ENCODE measurements around the gene ASB18.
"Not testable (repeated sequence)": the region's sequence is repeated elsewhere in the genome, so short reads cannot be mapped to it uniquely, and the experiment has no call there.

ASB18 gene

GRCh38 chr2:236271851-236272250 is 7.6 kb upstream of the ASB18 start:
- Histone ChIP-seq H4K20me1 (ENCODE audit: insufficient read depth, low read length, poor library complexity, severe bottlenecking) (no peaks in the 10 kb centered on the region), H3K4me3 (ENCODE audit: low read length, poor library complexity, severe bottlenecking) (no peak overlapping the region)

DNA sequence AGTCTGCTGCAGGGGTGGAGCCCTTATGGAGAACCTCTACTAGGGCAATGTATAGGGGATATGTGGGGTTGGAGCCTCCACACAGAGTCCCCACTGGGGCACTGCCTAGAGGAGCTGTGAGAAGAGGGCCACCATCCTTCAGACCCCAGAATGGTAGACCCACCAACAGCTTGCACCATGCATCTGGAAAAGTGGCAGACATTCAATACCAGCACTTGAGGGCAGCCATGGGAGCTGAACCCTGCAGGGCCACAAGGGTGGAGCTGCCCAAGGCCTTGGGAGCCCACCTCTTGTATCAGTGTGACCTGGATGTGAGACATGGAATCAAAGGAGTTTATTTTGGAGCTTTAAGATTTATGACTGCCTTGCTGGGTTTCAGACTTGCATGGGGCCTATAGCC is 5.7 kb upstream of the ASB18 start:
- H4K20me1 ChIP-seq (ENCODE audit: insufficient read depth, low read length, poor library complexity, severe bottlenecking); H3K4me3 ChIP-seq (ENCODE audit: low read length, poor library complexity, severe bottlenecking); H3K36me3 ChIP-seq (ENCODE audit: insufficient read depth, low read length); H3K79me2 ChIP-seq (ENCODE audit: insufficient read depth, low read length); H3K27me3 ChIP-seq (ENCODE audit: insufficient read depth, low read length, poor library complexity, severe bottlenecking); H3F3A ChIP-seq (ENCODE audit: low read depth); H3K9ac ChIP-seq (ENCODE audit: low read depth, low read length, poor library complexity, severe bottlenecking); H2AFZ ChIP-seq (ENCODE audit: low read length); H3K9me2 ChIP-seq (replicated peaks; ENCODE audit: low read depth, low read length); H3K4me2 ChIP-seq (ENCODE audit: low read depth, low read length, poor library complexity, severe bottlenecking); H3K4me1 ChIP-seq (ENCODE audit: insufficient read depth, low read length, poor library complexity, severe bottlenecking): not testable (repeated sequence)
- H3K9me3 ChIP-seq (ENCODE audit: insufficient read depth, low read depth, low read length) = peaks cover 11% of the 10 kb centered on the region; the same call in 1 of the 2 replicates

More at GRCh38 chr2:236271851-236272250, 7.6 kb upstream of the ASB18 start:
- Histone ChIP-seq H3F3A (ENCODE audit: low read depth) (no peaks in the 10 kb centered on the region), H3K4me1 (ENCODE audit: insufficient read depth, low read length, poor library complexity, severe bottlenecking) (no peaks in the 10 kb centered on the region), H3K9me3 (ENCODE audit: insufficient read depth, low read depth, low read length) (peaks cover 11% of the 10 kb centered on the region; the same call in 1 of the 2 replicates), H3K79me2 (ENCODE audit: insufficient read depth, low read length) (no peaks in the 10 kb centered on the region), H3K4me2 (ENCODE audit: low read depth, low read length, poor library complexity, severe bottlenecking) (no peak overlapping the region), H3K36me3 (ENCODE audit: insufficient read depth, low read length) (no peaks in the 10 kb centered on the region), H2AFZ (ENCODE audit: low read length) (no peak overlapping the region), H3K9ac (ENCODE audit: low read depth, low read length, poor library complexity, severe bottlenecking) (no peak overlapping the region), H3K27me3 (ENCODE audit: insufficient read depth, low read length, poor library complexity, severe bottlenecking) (no peaks in the 10 kb centered on the region), H3K9me2 (replicated peaks; ENCODE audit: low read depth, low read length) (no peaks in the 10 kb centered on the region)
- TF ChIP-seq EZH2phosphoT487 (IDR thresholded peaks at IDR 0.05; ENCODE audit: borderline replicate concordance) (no peak), CTCF (conservative IDR thresholded peaks at IDR 0.05; ENCODE audit: low read length) (no peak)

GRCh38 chr2:236265675-236266074 is 1.5 kb upstream of the ASB18 start:
- no peak overlapping the region for H3K4me2 ChIP-seq (ENCODE audit: low read depth, low read length, poor library complexity, severe bottlenecking)
- no peak for TF ChIP-seq CTCF (conservative IDR thresholded peaks at IDR 0.05; ENCODE audit: low read length)
- H3K4me1 ChIP-seq (ENCODE audit: insufficient read depth, low read length, poor library complexity, severe bottlenecking) = no peaks in the 10 kb centered on the region
- no peak overlapping the region for H2AFZ ChIP-seq (ENCODE audit: low read length)
- H3K36me3 ChIP-seq (ENCODE audit: insufficient read depth, low read length) = no peaks in the 10 kb centered on the region
- peaks cover 16% of the 10 kb centered on the region; the same call in 1 of the 2 replicates for H3K9me3 ChIP-seq (ENCODE audit: insufficient read depth, low read depth, low read length)
- no peaks in the 10 kb centered on the region for H3K79me2 ChIP-seq (ENCODE audit: insufficient read depth, low read length)
- no peaks in the 10 kb centered on the region for H4K20me1 ChIP-seq (ENCODE audit: insufficient read depth, low read length, poor library complexity, severe bottlenecking)
- no peaks in the 10 kb centered on the region for H3K27me3 ChIP-seq (ENCODE audit: insufficient read depth, low read length, poor library complexity, severe bottlenecking)
- H3K4me3 ChIP-seq (ENCODE audit: low read length, poor library complexity, severe bottlenecking) = no peak overlapping the region
- H3K9ac ChIP-seq (ENCODE audit: low read depth, low read length, poor library complexity, severe bottlenecking) = no peak overlapping the region
- H3K9me2 ChIP-seq (replicated peaks; ENCODE audit: low read depth, low read length) = no peaks in the 10 kb centered on the region
- H3F3A ChIP-seq (ENCODE audit: low read depth) = no peaks in the 10 kb centered on the region

DNA sequence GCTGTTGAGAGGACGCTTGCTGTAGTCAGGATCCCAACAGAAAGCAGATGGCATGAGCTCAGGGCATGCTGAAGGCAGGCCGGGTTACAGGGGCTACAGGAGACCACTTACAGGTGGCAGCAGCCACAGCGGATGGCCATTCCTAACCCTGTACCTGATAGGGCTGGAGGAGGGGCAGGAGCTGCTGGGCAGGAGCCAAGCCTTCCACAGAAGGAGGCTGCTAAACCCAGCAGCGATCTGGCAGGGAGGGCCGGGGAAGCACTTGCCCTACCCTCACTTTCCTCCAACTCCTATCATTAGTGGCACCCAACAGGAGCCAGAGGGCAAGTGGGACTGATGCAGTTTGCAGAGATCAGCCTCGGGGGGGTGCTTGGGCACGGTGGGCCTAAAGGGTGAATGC is 2.0 kb downstream of the ASB18 start:
- Histone ChIP-seq H4K20me1 (ENCODE audit: insufficient read depth, low read length, poor library complexity, severe bottlenecking) (no peaks in the 10 kb centered on the region), H2AFZ (ENCODE audit: low read length) (no peak overlapping the region), H3K9me3 (ENCODE audit: insufficient read depth, low read depth, low read length) (peaks cover 5% of the 10 kb centered on the region; the same call in 1 of the 2 replicates), H3K79me2 (ENCODE audit: insufficient read depth, low read length) (no peaks in the 10 kb centered on the region), H3K27me3 (ENCODE audit: insufficient read depth, low read length, poor library complexity, severe bottlenecking) (no peaks in the 10 kb centered on the region), H3K4me2 (ENCODE audit: low read depth, low read length, poor library complexity, severe bottlenecking) (no peak overlapping the region), H3K4me1 (ENCODE audit: insufficient read depth, low read length, poor library complexity, severe bottlenecking) (no peaks in the 10 kb centered on the region), H3K4me3 (ENCODE audit: low read length, poor library complexity, severe bottlenecking) (no peak overlapping the region), H3K9ac (ENCODE audit: low read depth, low read length, poor library complexity, severe bottlenecking) (no peak overlapping the region), H3K9me2 (replicated peaks; ENCODE audit: low read depth, low read length) (no peaks in the 10 kb centered on the region), H3K36me3 (ENCODE audit: insufficient read depth, low read length) (no peaks in the 10 kb centered on the region), H3F3A (ENCODE audit: low read depth) (no peaks in the 10 kb centered on the region)
- TF ChIP-seq CTCF (conservative IDR thresholded peaks at IDR 0.05; ENCODE audit: low read length) = no peak
- no peak for TF ChIP-seq EZH2phosphoT487 (IDR thresholded peaks at IDR 0.05; ENCODE audit: borderline replicate concordance)

Data from Loucy (cell line).